ENCODE measurements around the gene TMTC2.

The TMTC2 gene

GRCh38 chr12:82826505-82826904 lies 139.8 kb downstream of the TMTC2 start:
- H3K18ac ChIP-seq (ENCODE audit: low read depth in 1 of 2, low read length in 2 of 2), result no peak overlapping the region
- no peak overlapping the region for H2BK15ac ChIP-seq (ENCODE audit: low read depth, poor library complexity, severe bottlenecking)
- H4K91ac ChIP-seq (ENCODE audit: low read length), result no peak overlapping the region
- no peak overlapping the region for H3K4me2 ChIP-seq (ENCODE audit: low read length, poor library complexity, severe bottlenecking)
- H3K23ac ChIP-seq (ENCODE audit: low read length in 2 of 2), result no peak overlapping the region
- H2BK12ac ChIP-seq (ENCODE audit: low read length in 2 of 2), result no peak overlapping the region
- H3K27me3 ChIP-seq (ENCODE audit: control insufficient read depth in 1 of 2, insufficient read depth in 1 of 2, low read length in 2 of 2), result no peaks in the 10 kb centered on the region
- no peaks in the 10 kb centered on the region for H3K36me3 ChIP-seq (ENCODE audit: control insufficient read depth in 1 of 2, insufficient read depth in 2 of 2, low read depth in 1 of 2, low read length in 2 of 2)
- no peak for DNase-seq
- no peak overlapping the region for H3K9ac ChIP-seq (ENCODE audit: low read length)
- H3K27ac ChIP-seq (ENCODE audit: low read length, poor library complexity, severe bottlenecking), result no peak overlapping the region
- no peak overlapping the region for H3K14ac ChIP-seq (ENCODE audit: low read length in 2 of 2)
- H2BK5ac ChIP-seq (ENCODE audit: low read depth, low read length, poor library complexity, severe bottlenecking), result no peak overlapping the region
- no peak overlapping the region for H3K4me3 ChIP-seq (ENCODE audit: insufficient read depth in 1 of 2, low read depth in 1 of 2, low read length in 2 of 2)
- no peaks in the 10 kb centered on the region for H3K79me1 ChIP-seq (replicated peaks; ENCODE audit: low read length, poor library complexity, severe bottlenecking)
- H2AFZ ChIP-seq (ENCODE audit: low read depth, low read length), result no peak overlapping the region
- H2BK120ac ChIP-seq (ENCODE audit: low read depth, low read length), result no peak overlapping the region
- H3K4me1 ChIP-seq (ENCODE audit: control insufficient read depth, insufficient read depth, low read depth, low read length), result no peaks in the 10 kb centered on the region
- no peak overlapping the region for H4K8ac ChIP-seq (ENCODE audit: low read length)
- H3K4ac ChIP-seq (ENCODE audit: low read depth in 1 of 2, low read length in 2 of 2), result no peak overlapping the region
- H2AK5ac ChIP-seq (ENCODE audit: low read length, severe bottlenecking), result no peak overlapping the region
- no peaks in the 10 kb centered on the region for H3K9me3 ChIP-seq (ENCODE audit: control insufficient read depth, low read length)

- H3K27me3 ChIP-seq (ENCODE audit: control insufficient read depth in 1 of 2, insufficient read depth in 1 of 2, low read length in 2 of 2), result no peaks in the 10 kb centered on the region
- no peaks in the 10 kb centered on the region for H3K36me3 ChIP-seq (ENCODE audit: control insufficient read depth in 1 of 2, insufficient read depth in 2 of 2, low read depth in 1 of 2, low read length in 2 of 2)
- H2AK5ac ChIP-seq (ENCODE audit: low read length, severe bottlenecking), result no peak overlapping the region
- no peak overlapping the region for H3K23ac ChIP-seq (ENCODE audit: low read length in 2 of 2)
- H2BK5ac ChIP-seq (ENCODE audit: low read depth, low read length, poor library complexity, severe bottlenecking), result no peak overlapping the region
- no peak overlapping the region for H3K14ac ChIP-seq (ENCODE audit: low read length in 2 of 2)
- no peak overlapping the region for H2BK120ac ChIP-seq (ENCODE audit: low read depth, low read length)
- H3K9ac ChIP-seq (ENCODE audit: low read length), result no peak overlapping the region
- WGBS, result 100% methylated on average over 1 of the region's 2 CpGs
- no peak overlapping the region for H2BK15ac ChIP-seq (ENCODE audit: low read depth, poor library complexity, severe bottlenecking)
- DNase-seq, result no peak
- H3K4ac ChIP-seq (ENCODE audit: low read depth in 1 of 2, low read length in 2 of 2), result no peak overlapping the region
- no peaks in the 10 kb centered on the region for H3K9me3 ChIP-seq (ENCODE audit: control insufficient read depth, low read length)
- H3K4me1 ChIP-seq (ENCODE audit: control insufficient read depth, insufficient read depth, low read depth, low read length), result peaks cover 1% of the 10 kb centered on the region
- H2AFZ ChIP-seq (ENCODE audit: low read depth, low read length), result no peak overlapping the region
- H2BK12ac ChIP-seq (ENCODE audit: low read length in 2 of 2), result no peak overlapping the region
- no peak overlapping the region for H3K27ac ChIP-seq (ENCODE audit: low read length, poor library complexity, severe bottlenecking)
- no peak overlapping the region for H3K4me2 ChIP-seq (ENCODE audit: low read length, poor library complexity, severe bottlenecking)
- no peak overlapping the region for H4K91ac ChIP-seq (ENCODE audit: low read length)
- no peak overlapping the region for H3K4me3 ChIP-seq (ENCODE audit: insufficient read depth in 1 of 2, low read depth in 1 of 2, low read length in 2 of 2)
- peaks cover 2% of the 10 kb centered on the region for H3K79me1 ChIP-seq (replicated peaks; ENCODE audit: low read length, poor library complexity, severe bottlenecking)
- no peak overlapping the region for H3K18ac ChIP-seq (ENCODE audit: low read depth in 1 of 2, low read length in 2 of 2)
- H4K8ac ChIP-seq (ENCODE audit: low read length), result no peak overlapping the region
These were observed 145.4 kb downstream of the TMTC2 start for GRCh38 chr12:82832096-82832495.

GRCh38 chr12:82832981-82833380 lies 146.3 kb downstream of the TMTC2 start:
- Histone ChIP-seq H2BK15ac (ENCODE audit: low read depth, poor library complexity, severe bottlenecking) (no peak overlapping the region), H3K9me3 (ENCODE audit: control insufficient read depth, low read length) (no peaks in the 10 kb centered on the region), H3K4ac (ENCODE audit: low read depth in 1 of 2, low read length in 2 of 2) (no peak overlapping the region), H3K23ac (ENCODE audit: low read length in 2 of 2) (no peak overlapping the region), H2AFZ (ENCODE audit: low read depth, low read length) (no peak overlapping the region), H3K27me3 (ENCODE audit: control insufficient read depth in 1 of 2, insufficient read depth in 1 of 2, low read length in 2 of 2) (no peaks in the 10 kb centered on the region), H3K9ac (ENCODE audit: low read length) (no peak overlapping the region), H2BK5ac (ENCODE audit: low read depth, low read length, poor library complexity, severe bottlenecking) (no peak overlapping the region), H2AK5ac (ENCODE audit: low read length, severe bottlenecking) (no peak overlapping the region), H3K18ac (ENCODE audit: low read depth in 1 of 2, low read length in 2 of 2) (no peak overlapping the region), H3K36me3 (ENCODE audit: control insufficient read depth in 1 of 2, insufficient read depth in 2 of 2, low read depth in 1 of 2, low read length in 2 of 2) (no peaks in the 10 kb centered on the region), H4K8ac (ENCODE audit: low read length) (no peak overlapping the region), H3K4me3 (ENCODE audit: insufficient read depth in 1 of 2, low read depth in 1 of 2, low read length in 2 of 2) (no peak overlapping the region), H2BK120ac (ENCODE audit: low read depth, low read length) (no peak overlapping the region), H3K4me1 (ENCODE audit: control insufficient read depth, insufficient read depth, low read depth, low read length) (peaks cover 1% of the 10 kb centered on the region), H3K79me1 (replicated peaks; ENCODE audit: low read length, poor library complexity, severe bottlenecking) (peaks cover 2% of the 10 kb centered on the region), H3K27ac (ENCODE audit: low read length, poor library complexity, severe bottlenecking) (no peak overlapping the region), H2BK12ac (ENCODE audit: low read length in 2 of 2) (no peak overlapping the region), H3K4me2 (ENCODE audit: low read length, poor library complexity, severe bottlenecking) (no peak overlapping the region), H4K91ac (ENCODE audit: low read length) (no peak overlapping the region), H3K14ac (ENCODE audit: low read length in 2 of 2) (no peak overlapping the region)
- DNase-seq, result no peak
- no CpG with 5 or more reads among the region's 3 CpGs for WGBS

GRCh38 chr12:82833481-82833880 lies 146.8 kb downstream of the TMTC2 start:
- no peak overlapping the region for H3K18ac ChIP-seq (ENCODE audit: low read depth in 1 of 2, low read length in 2 of 2)
- H3K79me1 ChIP-seq (replicated peaks; ENCODE audit: low read length, poor library complexity, severe bottlenecking), result peaks cover 2% of the 10 kb centered on the region
- DNase-seq, result no peak
- H2AK5ac ChIP-seq (ENCODE audit: low read length, severe bottlenecking), result no peak overlapping the region
- no peak overlapping the region for H3K4me3 ChIP-seq (ENCODE audit: insufficient read depth in 1 of 2, low read depth in 1 of 2, low read length in 2 of 2)
- no peak overlapping the region for H4K8ac ChIP-seq (ENCODE audit: low read length)
- H3K36me3 ChIP-seq (ENCODE audit: control insufficient read depth in 1 of 2, insufficient read depth in 2 of 2, low read depth in 1 of 2, low read length in 2 of 2), result no peaks in the 10 kb centered on the region
- H3K4me2 ChIP-seq (ENCODE audit: low read length, poor library complexity, severe bottlenecking), result no peak overlapping the region
- no peak overlapping the region for H4K91ac ChIP-seq (ENCODE audit: low read length)
- no peak overlapping the region for H2BK12ac ChIP-seq (ENCODE audit: low read length in 2 of 2)
- no CpG with 5 or more reads among the region's 1 CpG for WGBS
- H2BK15ac ChIP-seq (ENCODE audit: low read depth, poor library complexity, severe bottlenecking), result no peak overlapping the region
- H3K4ac ChIP-seq (ENCODE audit: low read depth in 1 of 2, low read length in 2 of 2), result no peak overlapping the region
- no peak overlapping the region for H2AFZ ChIP-seq (ENCODE audit: low read depth, low read length)
- H2BK120ac ChIP-seq (ENCODE audit: low read depth, low read length), result no peak overlapping the region
- H3K9me3 ChIP-seq (ENCODE audit: control insufficient read depth, low read length), result no peaks in the 10 kb centered on the region
- H3K4me1 ChIP-seq (ENCODE audit: control insufficient read depth, insufficient read depth, low read depth, low read length), result peaks cover 1% of the 10 kb centered on the region
- H3K27ac ChIP-seq (ENCODE audit: low read length, poor library complexity, severe bottlenecking), result no peak overlapping the region
- no peak overlapping the region for H3K23ac ChIP-seq (ENCODE audit: low read length in 2 of 2)
- H3K27me3 ChIP-seq (ENCODE audit: control insufficient read depth in 1 of 2, insufficient read depth in 1 of 2, low read length in 2 of 2), result no peaks in the 10 kb centered on the region
- no peak overlapping the region for H3K14ac ChIP-seq (ENCODE audit: low read length in 2 of 2)
- no peak overlapping the region for H3K9ac ChIP-seq (ENCODE audit: low read length)
- H2BK5ac ChIP-seq (ENCODE audit: low read depth, low read length, poor library complexity, severe bottlenecking), result no peak overlapping the region

Data from mesenchymal stem cell (in vitro differentiated cells and primary cell).